Stimulated activated CD4-positive, alpha-beta T cell treated with anti-CD3 and anti-CD28 coated beads, Interleukin-12 subunit alpha, Interleukin-12 subunit beta, amount 100 ng/mL, for 48 hours (primary cell): ENCODE results near the gene SUFU.

Source experiments
- DNase-seq, 3 donors: peaks; one replicate each; pipeline ENCODE4 v3.0.0-alpha.2; 2020; ENCODE audit warnings: low read depth in 2 of 3, low spot score in 1 of 3

The SUFU gene

GRCh38 chr10:102668326-102669107 lies 164.7 kb downstream of the SUFU start:
- no peak for DNase-seq

- no peak for DNase-seq
These were observed 165.7 kb downstream of the SUFU start for GRCh38 chr10:102669206-102670064.

- no peak for DNase-seq
These were observed 166.4 kb downstream of the SUFU start for GRCh38 chr10:102670065-102670670.

GRCh38 chr10:102670871-102671434 lies 167.2 kb downstream of the SUFU start:
- DNase-seq, result no peak

DNA sequence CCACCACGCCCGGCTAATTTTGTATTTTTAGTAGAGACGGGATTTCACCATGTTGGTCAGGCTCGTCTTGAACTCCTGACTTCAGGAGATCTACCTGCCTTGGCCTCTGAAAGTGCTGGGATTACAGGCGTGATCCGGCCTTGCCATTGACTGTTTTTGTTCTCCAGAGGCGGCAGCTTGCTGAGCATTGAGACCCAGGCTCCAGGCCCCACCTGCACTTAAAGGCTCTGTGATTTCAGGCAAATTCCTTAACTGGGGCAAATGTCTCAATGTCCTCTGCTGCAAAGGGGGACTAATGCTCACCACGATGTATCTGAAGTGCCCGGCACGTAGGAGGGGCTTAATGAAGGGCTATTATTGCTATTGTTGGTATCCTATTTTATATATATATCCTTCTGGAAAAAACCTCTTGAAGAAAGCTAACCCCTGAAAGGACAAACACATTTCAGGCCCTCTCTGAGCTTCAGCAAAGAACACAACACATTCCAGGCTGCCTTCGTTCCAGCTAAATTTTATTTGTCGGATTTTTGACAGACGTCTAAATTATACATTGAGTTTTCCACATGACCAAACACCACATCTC lies 169.6 kb downstream of the SUFU start:
- DNase-seq, result no peak

GRCh38 chr10:102673819-102674511 lies 170.2 kb downstream of the SUFU start:
- peak; percentile 48 to 55 (median 50) for DNase-seq

DNA sequence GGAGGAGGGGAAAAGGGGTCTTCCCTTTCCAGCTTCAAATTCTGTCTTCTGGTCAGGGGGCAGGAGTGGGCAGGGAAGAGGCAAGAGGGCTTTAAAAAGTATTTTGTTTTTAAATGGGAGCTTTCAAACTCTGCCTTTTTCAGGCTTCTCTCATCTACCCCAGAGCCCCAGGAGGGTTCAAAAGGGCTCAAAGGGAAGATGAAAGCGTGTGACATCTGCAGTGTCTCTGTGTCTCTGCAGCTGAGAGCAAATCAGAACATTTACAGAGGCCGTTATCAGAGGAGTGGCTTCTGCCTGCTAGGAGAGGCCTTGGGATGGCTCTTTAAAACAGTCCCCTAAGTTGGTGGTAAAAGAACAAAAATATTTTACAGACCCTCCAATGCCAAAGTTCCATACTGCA lies 170.8 kb downstream of the SUFU start:
- no peak for DNase-seq

- no peak for DNase-seq
These were observed 171.4 kb downstream of the SUFU start for GRCh38 chr10:102675011-102675665.

GRCh38 chr10:102675666-102676533 lies 172.1 kb downstream of the SUFU start:
- DNase-seq, result no peak

DNA sequence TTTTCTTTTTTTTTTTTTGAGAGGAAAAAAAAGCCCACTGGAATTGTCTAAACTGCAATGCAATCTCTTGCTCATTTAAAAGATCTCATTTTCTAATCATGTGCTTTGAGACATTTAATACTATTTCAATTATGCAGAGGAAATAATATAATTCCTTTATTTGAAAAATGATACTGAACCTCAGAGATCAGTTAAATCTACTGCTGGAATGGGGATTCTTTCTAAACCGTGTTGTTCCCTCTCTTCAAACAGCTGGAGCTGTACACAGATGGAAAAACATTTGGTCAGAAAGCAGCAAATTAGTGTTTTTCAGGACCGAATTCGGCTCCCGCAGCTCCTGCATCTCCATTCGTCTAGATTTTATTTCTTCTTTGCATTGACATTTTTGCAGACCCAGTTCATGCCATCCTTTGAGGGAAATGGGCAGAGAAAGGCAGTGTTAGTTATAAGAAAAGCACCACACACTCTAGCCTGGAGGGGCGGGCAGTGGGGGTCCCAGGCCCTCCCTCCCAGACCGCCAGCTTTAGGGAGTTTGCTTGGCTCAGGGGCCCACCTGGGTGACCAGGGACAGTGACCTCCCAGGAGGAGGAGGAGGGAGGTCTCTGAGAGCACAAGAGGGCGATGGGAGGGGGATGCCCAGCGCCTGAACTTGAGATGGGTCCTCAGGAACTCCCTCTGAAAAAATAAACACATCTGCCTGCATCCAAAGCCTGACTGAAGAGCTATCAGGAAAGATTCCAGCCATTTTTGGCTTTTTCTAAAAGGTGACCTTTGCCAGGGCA lies 173.0 kb downstream of the SUFU start:
- DNase-seq, result no peak

- DNase-seq, result no peak
These were observed 173.7 kb downstream of the SUFU start for GRCh38 chr10:102677331-102678067.

GRCh38 chr10:102678068-102678400 lies 174.3 kb downstream of the SUFU start:
- DNase-seq, result no peak

GRCh38 chr10:102678842-102679289 lies 175.1 kb downstream of the SUFU start:
- no peak for DNase-seq

DNA sequence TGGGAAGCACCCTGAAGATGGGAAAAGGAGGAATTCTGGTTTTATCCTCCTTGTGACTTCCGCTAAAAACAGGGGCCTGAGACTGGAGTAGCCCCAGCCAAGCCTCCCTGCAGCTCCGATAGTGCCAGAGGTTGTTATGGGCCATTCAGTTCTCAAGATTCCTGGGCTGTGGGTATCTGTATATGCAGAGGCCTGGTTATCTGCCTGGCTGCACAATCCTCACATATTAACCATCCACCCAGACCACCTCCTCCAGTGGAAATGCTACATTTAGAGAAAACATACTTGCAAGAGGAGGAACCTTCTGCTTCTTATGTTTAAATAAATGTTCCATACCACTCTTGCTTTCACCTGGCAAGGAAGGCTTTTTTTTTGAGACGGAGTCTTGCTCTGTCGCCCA lies 175.8 kb downstream of the SUFU start:
- DNase-seq, result no peak

GRCh38 chr10:102681696-102682095 lies 177.9 kb downstream of the SUFU start:
- DNase-seq, result no peak

DNA sequence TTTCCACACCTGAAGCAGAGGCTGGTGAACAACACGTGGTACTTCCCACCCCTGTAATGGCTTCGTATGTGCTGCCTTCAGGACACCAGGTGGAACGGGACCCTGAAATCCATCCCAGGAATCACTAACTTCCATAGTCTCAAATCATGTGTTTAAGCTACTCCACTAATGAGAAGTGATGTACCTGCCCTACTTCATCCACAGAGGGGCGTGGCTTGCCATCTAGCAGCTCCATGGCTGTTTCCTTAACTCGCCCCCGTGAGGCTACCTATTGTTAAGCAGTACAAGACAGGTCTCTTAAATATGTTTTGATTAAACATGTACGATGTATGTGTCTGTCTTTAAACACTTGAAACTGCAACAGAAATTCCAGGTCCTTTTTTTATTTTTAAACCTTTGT lies 178.6 kb downstream of the SUFU start:
- DNase-seq, result no peak

- no peak for DNase-seq
These were observed 179.2 kb downstream of the SUFU start for GRCh38 chr10:102682981-102683380.
